ENCODE results near the gene OMD.

Gene OMD

GRCh38 chr9:92424340-92424739 is at the start of gene OMD:
Gene OMD, minus strand, starts transcription at chr9:92424471. Its CDS starts 6,913 bp downstream, at chr9:92417558.
- H3K27ac ChIP-seq, result no peak within 1 kb of the TSS

GRCh38 chr9:92468206-92468605 is 43.9 kb upstream of the OMD start:
- H3K27ac ChIP-seq, result no peak overlapping the region
- DNase-seq (ENCODE audit: low read depth, low spot score), result peak; percentile 12

More at GRCh38 chr9:92424340-92424739, at the start of gene OMD:
- DNase-seq (ENCODE audit: low read depth, low spot score), result no peak

GRCh38 chr9:92467511-92467910 is 43.2 kb upstream of the OMD start:
- H3K27ac ChIP-seq, result no peak overlapping the region
- no peak for DNase-seq (ENCODE audit: low read depth, low spot score)

GRCh38 chr9:92467041-92467440 is 42.8 kb upstream of the OMD start:
- H3K27ac ChIP-seq, result no peak overlapping the region
- DNase-seq (ENCODE audit: low read depth, low spot score), result no peak

GRCh38 chr9:92463984-92464383 is 39.7 kb upstream of the OMD start:
- peak; percentile 26 for DNase-seq (ENCODE audit: low read depth, low spot score)

GRCh38 chr9:92463387-92463786 is 39.1 kb upstream of the OMD start:
- no peak for DNase-seq (ENCODE audit: low read depth, low spot score)
- H3K27ac ChIP-seq, result no peak overlapping the region

More at GRCh38 chr9:92463984-92464383, 39.7 kb upstream of the OMD start:
- no peak overlapping the region for H3K27ac ChIP-seq

DNA sequence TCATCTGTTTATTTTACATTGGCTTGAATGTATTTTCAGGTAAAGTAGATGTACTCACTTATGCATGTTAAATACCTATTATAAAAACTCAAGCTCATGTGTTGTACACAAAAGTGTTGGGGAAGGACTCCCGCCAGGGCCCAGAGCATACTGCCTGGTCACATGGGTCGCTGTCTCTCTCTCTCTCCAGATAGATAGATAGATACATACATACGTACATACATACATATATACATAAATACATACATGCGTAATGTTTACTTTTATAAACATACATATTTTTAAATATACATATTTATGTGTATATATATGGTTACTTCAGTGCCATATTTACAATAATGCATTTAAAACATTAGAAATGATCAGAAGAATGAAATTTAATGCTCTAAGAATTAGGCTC is 33.3 kb upstream of the OMD start:
- H3K27ac ChIP-seq, result no peak overlapping the region
- no peak for DNase-seq (ENCODE audit: low read depth, low spot score)

GRCh38 chr9:92455217-92455616 is 30.9 kb upstream of the OMD start:
- DNase-seq (ENCODE audit: low read depth, low spot score), result no peak
- H3K27ac ChIP-seq, result no peak overlapping the region

GRCh38 chr9:92446536-92446935 is 22.3 kb upstream of the OMD start:
- H3K27ac ChIP-seq, result no peak overlapping the region
- no peak for DNase-seq (ENCODE audit: low read depth, low spot score)

DNA sequence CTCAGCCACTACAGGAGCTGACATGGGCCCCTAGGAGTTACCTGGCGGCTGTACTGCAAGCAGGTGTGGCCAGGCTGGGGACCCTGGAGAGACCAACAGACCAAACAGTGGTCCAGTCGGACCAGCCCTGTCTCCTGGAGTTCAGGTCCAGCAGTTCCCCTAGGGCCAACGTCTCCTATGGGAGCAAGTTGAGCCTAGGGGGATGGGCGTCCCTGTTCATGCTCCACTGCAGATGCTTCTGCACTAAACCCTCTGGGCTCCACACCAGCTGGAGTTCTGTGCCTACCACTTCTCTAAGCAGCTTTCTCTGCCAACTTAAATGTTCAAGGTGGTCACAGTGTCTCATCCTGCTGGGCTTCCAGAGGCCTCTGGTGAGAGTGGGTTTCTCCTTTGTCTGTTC is 20.6 kb upstream of the OMD start:
- no peak for DNase-seq (ENCODE audit: low read depth, low spot score)
- H3K27ac ChIP-seq, result no peak overlapping the region

DNA sequence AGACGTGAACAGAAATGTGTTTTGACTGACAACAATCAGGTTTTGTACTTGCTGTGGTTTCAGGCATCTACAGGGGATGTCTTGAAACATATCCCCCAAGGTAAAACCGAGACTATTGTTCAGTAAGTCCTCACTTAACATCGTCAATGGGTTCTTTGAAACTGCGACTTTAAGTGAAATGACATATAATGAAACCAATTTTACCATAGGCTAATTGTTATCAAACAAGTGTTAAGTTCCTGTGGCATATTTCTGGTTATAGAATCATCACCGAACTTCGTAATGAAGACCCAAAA is 16.4 kb upstream of the OMD start:
- H3K27ac ChIP-seq, result no peak overlapping the region
- DNase-seq (ENCODE audit: low read depth, low spot score), result no peak

DNA sequence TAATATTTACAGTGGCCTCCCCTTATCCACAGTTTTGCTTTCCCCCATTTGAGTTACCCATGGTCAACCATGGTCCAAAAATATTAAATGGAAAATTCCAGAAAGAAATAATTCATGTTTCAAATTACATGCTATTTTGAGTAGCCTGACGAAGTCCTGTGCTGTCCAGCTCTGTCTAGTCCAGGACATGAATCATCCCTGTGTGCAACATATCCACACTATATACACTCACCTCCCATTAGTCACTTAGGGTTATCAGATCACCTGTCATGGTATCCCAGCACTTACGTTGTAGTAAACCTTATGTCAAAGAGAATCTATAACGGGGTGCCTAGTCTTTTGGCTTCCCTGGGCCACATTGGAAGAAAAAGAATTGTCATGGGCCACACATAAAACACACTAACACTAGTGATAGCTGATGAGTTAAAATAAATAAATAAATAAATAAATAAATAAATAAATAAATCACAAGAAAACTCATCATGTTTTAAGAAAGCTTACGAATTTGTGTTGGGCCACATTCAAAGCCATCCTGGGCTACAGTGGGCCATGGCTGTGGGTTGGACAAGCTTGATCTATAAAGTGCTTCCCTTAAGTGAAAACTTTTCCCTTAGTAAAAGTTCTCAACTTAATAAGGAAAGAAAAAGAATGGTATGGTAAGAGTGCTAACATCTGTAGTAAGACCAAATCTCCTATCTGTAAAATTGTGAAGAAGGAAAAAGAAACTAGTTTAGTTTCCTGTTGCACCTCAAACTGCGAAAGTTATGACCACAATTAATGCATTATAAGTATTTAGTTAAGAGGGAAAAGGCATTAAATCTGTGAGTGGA is 15.9 kb upstream of the OMD start:
- H3K27ac ChIP-seq, result peak overlapping the region; percentile 14
- DNase-seq (ENCODE audit: low read depth, low spot score), result peak; percentile 68

DNA sequence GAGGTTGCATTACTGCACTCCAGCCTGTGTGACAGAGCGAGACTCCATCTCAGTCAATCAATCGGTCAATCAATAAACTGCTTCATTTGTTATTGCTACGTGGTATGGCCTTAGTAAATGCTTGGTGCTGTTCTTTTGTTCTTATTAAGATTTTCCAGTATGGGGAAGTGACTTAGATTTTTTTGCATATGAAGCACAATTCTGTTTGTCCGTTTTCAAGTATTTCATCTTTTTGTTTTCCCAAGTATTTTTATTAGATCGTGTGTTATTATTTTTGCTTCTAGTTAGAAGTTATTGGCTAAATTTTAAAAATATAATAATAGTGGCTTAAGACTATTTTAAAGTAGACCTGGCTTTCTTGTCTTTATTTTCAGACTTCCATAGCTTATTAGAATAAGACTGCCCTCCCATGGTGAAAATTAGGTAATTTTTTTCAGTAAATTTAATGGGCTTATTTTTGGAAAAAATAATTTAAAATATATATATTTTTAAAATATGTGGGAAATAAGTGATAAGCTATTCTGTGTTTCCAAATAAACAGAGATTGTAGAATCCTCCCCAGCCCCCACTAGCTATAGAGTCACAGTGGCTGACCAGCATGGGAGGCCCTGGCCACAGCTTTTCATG is 14.7 kb upstream of the OMD start:
- DNase-seq (ENCODE audit: low read depth, low spot score), result no peak
- no peak overlapping the region for H3K27ac ChIP-seq

DNA sequence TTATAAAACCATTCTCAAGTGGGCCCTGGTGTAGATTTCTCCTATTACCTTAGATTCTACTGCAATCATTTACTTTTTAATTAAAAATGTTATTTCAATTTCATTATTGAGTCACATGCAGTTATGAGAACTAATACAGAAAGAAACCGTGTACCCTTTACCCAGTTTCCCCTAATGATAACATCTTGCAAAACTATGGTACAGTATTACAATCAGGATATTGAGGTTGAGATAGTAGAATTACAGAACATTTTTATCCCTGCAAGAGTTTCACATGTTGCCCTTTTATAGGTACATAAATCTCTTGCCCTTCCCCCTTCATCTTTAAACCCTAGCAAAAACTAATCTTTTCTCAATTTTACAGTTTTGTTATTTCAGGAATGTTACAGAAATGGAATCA is 11.0 kb upstream of the OMD start:
- H3K27ac ChIP-seq, result no peak overlapping the region
- no peak for DNase-seq (ENCODE audit: low read depth, low spot score)

GRCh38 chr9:92432972-92433548 is 8.8 kb upstream of the OMD start:
- no peak overlapping the region for H3K27ac ChIP-seq
- no peak for DNase-seq (ENCODE audit: low read depth, low spot score)

- DNase-seq (ENCODE audit: low read depth, low spot score), result no peak
- no peak overlapping the region for H3K27ac ChIP-seq
Measured at GRCh38 chr9:92432350-92432749, 8.1 kb upstream of the OMD start.

DNA sequence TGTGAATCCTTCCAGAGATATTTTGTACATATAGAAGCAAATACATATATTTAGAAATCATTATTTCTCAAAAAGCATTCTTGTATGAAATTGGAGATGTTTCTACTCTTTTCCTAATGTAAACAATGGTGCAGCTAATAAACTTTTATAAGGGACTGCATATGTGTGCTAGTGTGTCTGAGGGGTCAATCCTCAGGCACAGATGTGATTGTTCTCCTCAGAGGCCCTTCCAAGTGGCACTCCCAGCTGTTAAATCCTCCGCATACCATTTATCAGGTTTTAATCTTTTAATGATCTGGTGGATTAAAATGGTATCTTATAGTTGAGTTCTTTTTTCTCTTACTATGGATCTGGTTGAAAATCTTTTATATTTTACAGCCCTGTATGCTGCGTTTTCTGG is 5.6 kb upstream of the OMD start:
- no peak overlapping the region for H3K27ac ChIP-seq
- no peak for DNase-seq (ENCODE audit: low read depth, low spot score)

DNA sequence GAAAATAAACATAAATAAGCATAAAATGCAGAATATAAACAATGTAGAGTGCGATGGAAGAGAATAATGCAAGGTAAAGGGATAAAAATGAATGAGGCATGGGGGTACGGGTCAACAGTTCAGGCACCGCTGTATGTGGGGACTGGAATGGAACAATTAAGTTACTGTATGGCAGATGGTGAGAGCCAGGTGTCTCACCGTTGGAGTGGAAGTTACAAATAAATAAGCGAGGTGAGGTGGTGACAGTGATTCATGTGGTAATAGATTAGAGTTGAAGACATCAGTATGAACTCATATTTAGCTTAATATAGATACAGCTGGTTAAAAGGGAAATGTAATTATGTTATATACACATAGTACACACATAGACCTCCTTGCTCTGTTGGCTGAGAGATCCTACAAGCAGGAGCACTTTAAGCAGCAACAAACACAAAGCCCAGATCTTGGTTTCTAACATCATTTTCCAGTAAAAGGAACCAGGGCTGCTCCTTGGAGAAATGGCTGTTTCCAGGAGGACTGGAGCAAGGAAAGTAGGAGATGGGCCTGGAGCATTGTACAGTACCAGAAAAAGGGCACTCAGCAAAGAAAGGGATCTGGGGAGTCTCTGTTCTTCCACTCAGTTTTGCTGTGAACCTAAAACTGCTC is 2.4 kb upstream of the OMD start:
- no peak overlapping the region for H3K27ac ChIP-seq
- no peak for DNase-seq (ENCODE audit: low read depth, low spot score)

DNA sequence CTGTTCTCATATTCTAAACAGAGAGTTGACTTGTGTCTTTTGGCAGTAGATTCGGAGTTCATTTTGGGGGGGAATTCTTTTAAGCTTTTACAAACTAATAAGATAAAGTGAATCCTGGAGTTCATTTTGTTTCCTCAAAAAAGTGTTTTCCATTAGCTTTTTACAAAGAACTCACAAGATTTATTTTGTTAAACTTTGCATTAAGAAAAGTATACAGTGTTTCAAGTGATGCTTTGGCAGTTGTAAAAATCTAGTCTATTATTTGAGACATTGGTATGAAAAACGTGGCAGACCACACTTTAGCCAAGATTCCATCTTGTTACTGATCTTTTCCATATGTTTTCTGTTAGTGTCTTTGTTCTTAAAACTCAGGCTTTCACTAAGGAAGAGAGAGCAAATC is 1.2 kb upstream of the OMD start:
- DNase-seq (ENCODE audit: low read depth, low spot score), result no peak
- no peak overlapping the region for H3K27ac ChIP-seq

GRCh38 chr9:92423612-92424011 is 659 bp downstream of the OMD start:
- DNase-seq (ENCODE audit: low read depth, low spot score), result no peak
- H3K27ac ChIP-seq, result no peak overlapping the region

GRCh38 chr9:92422611-92423338 is 1.5 kb downstream of the OMD start:
- H3K27ac ChIP-seq, result no peak overlapping the region
- DNase-seq (ENCODE audit: low read depth, low spot score), result no peak
